ENCODE measurements around the gene CCL28.
"Not testable (repeated sequence)": the region's sequence is repeated elsewhere in the genome, so short reads cannot be mapped to it uniquely, and the experiment has no call there.

The CCL28 gene

DNA sequence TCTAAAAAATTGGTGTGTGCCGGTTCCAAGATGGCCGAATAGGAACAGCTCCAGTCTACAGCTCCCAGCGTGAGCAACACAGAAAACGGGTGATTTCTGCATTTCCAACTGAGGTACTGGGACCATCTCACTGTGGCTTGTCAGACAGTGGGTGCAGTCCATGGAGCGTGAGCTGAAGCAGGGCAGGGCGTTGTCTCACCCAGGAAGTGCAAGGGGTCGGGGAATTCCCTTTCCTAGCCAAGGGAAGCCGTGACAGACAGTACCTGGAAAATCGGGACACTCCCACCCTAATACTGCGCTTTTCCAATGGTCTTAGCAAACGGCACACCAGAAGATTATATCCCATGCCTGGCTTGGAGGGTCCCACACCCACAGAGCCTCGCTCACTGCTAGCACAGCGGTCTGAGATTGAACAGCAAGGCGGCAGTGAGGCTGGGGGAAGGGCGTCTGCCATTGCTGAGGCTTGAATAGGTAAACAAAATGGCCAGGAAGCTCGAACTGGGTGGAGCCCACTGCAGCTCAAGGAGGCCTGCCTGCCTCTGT lies 9.6 kb downstream of the CCL28 start:
- not testable (repeated sequence) for H3K4me3 ChIP-seq (ENCODE audit: low read length); H3K4me1 ChIP-seq (ENCODE audit: control insufficient read depth, insufficient read depth, low read length); H3K9ac ChIP-seq (ENCODE audit: low read depth, low read length); H3K4me2 ChIP-seq (ENCODE audit: low read length); H3K9me3 ChIP-seq (replicated peaks; ENCODE audit: low read length); H3K36me3 ChIP-seq (ENCODE audit: insufficient read depth, low read length)
- peaks cover 20% of the 10 kb centered on the region for H3K27me3 ChIP-seq (ENCODE audit: control insufficient read depth, insufficient read depth, low read length)

DNA sequence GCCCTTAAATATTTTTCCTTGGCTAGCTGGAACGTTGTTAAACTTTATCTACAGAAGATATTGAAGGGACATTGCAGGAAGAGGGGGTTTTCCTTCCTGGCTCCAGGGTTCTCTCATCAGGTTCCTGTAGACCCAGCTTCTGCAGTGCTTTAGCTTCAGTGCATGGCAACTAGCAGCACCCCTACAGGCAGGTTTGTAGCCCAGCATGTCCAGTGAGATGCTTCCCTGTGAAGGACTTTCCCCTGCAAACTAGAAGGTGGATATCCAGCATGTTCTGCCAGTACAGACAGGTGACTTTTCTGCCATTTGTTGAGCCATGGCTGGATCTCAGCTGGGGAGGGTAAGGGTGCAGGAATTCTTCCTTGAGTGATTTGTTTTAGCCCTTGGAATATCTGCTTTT lies 10.4 kb downstream of the CCL28 start:
- Histone ChIP-seq H3K27me3 (ENCODE audit: control insufficient read depth, insufficient read depth, low read length) (peaks cover 28% of the 10 kb centered on the region), H3K9ac (ENCODE audit: low read depth, low read length) (no peak overlapping the region), H3K4me2 (ENCODE audit: low read length) (no peak overlapping the region), H3K4me1 (ENCODE audit: control insufficient read depth, insufficient read depth, low read length) (peaks cover 3% of the 10 kb centered on the region), H3K4me3 (ENCODE audit: low read length) (no peak overlapping the region), H3K9me3 (replicated peaks; ENCODE audit: low read length) (no peaks in the 10 kb centered on the region), H3K36me3 (ENCODE audit: insufficient read depth, low read length) (no peaks in the 10 kb centered on the region)

DNA sequence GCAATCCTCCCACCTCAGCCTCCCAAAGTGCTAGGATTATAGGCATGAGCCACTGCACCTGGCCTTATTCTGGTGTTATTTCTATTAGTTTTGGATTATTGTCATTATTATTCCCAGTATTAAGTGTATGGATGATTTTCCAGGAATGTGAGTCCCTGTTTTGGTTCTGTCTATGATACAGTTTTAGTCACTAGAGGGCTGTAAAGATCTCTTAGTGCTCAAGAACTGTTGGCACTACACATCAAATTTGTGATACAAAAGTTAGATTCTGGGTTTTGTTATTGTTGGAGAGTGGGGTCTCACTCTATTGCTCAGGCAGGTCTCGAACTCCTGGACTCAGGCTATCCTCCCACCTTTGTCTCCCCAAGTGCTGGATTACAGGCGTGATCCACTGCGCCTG lies 12.1 kb downstream of the CCL28 start:
- no peak overlapping the region for H3K9ac ChIP-seq (ENCODE audit: low read depth, low read length)
- no peaks in the 10 kb centered on the region for H3K9me3 ChIP-seq (replicated peaks; ENCODE audit: low read length)
- H3K4me1 ChIP-seq (ENCODE audit: control insufficient read depth, insufficient read depth, low read length) = peaks cover 7% of the 10 kb centered on the region
- H3K4me3 ChIP-seq (ENCODE audit: low read length) = no peak overlapping the region
- H3K27me3 ChIP-seq (ENCODE audit: control insufficient read depth, insufficient read depth, low read length) = peaks cover 33% of the 10 kb centered on the region
- no peak overlapping the region for H3K4me2 ChIP-seq (ENCODE audit: low read length)
- no peaks in the 10 kb centered on the region for H3K36me3 ChIP-seq (ENCODE audit: insufficient read depth, low read length)

DNA sequence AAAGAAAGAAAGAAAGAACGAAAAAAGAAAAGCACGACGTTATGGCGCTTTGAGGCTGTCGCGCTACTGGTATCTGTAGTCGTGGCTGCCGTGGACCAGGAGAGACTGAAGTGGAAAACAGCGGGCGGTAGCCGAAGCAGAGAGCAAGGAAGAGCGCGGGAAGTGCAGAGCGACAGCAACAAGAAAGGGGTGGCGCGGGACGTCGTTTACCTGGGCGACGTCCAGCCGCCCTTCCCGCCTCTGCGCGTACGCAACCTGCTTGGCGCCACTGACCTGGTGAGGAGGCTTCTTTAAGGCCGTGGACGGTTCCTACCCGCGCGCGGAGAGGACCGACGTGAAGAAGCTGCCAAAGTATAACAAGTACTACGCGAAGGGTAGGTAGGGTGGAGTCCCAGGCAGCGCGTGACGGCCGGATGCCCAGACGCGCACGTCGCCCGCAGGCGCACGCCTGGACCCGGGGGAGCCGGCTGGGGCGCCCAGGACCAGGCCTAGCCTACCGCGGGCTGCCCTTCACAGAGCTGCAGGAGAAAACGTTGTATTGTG lies 15.4 kb downstream of the CCL28 start:
- Histone ChIP-seq H3K9ac (ENCODE audit: low read depth, low read length) (peak overlapping the region; percentile 56), H3K4me2 (ENCODE audit: low read length) (peak overlapping the region; percentile 83), H3K36me3 (ENCODE audit: insufficient read depth, low read length) (no peaks in the 10 kb centered on the region), H3K4me1 (ENCODE audit: control insufficient read depth, insufficient read depth, low read length) (peaks cover 7% of the 10 kb centered on the region), H3K4me3 (ENCODE audit: low read length) (peak overlapping the region; percentile 66), H3K27me3 (ENCODE audit: control insufficient read depth, insufficient read depth, low read length) (peaks cover 34% of the 10 kb centered on the region), H3K9me3 (replicated peaks; ENCODE audit: low read length) (no peaks in the 10 kb centered on the region)

DNA sequence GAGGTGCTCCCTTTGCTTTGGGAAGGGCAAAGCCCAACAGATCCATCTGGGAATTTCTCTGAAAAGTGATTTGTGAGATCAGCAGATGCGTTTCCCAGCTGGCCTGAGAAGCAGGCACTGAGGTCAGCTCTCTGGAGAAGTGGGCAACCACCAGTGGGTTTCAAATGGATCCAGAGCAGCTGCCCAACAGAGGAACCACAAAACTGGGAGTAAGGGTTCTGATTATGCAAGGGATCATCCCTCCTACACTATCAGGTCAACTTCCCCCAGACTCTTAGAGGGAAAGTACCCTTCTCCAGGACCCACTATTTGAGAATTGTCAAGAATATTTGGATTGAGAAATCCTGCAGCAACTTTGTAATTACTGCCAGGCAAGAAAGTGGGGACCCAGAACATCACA lies 21.7 kb downstream of the CCL28 start:
- Histone ChIP-seq H3K9ac (ENCODE audit: low read depth, low read length) (no peak overlapping the region), H3K36me3 (ENCODE audit: insufficient read depth, low read length) (no peaks in the 10 kb centered on the region), H3K9me3 (replicated peaks; ENCODE audit: low read length) (no peaks in the 10 kb centered on the region), H3K4me1 (ENCODE audit: control insufficient read depth, insufficient read depth, low read length) (no peaks in the 10 kb centered on the region), H3K27me3 (ENCODE audit: control insufficient read depth, insufficient read depth, low read length) (peaks cover 12% of the 10 kb centered on the region), H3K4me3 (ENCODE audit: low read length) (no peak overlapping the region), H3K4me2 (ENCODE audit: low read length) (no peak overlapping the region)

DNA sequence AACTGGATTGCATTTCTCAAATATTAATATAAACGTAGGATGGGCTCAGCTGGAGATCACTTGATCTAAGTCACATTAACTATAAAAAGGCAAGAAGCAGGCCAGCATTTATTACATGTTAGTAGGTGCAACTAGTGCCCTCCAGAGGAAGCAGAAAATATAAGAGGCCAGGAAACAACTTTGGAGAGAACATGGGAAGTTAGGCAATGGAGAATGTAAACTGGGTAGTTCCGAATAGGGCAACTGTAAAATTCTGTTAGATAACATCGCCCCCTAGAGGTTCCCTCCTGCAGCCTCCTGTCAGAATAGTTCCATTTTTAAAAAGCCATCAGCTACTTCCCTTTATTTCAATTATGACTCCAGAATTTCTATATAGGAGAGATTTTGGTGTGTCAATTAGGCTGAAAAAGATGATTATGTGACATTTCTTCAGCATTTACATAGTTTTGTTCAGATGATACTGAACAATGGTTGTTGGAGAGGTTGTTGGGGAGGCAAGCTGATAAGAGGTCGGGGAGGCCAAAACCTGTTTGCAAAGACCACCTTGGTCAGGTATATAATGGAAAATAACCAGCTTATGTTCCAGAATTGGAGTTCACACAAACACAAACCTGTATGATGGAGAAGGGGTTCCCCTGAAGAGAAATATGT lies 22.4 kb downstream of the CCL28 start:
- Histone ChIP-seq H3K27me3 (ENCODE audit: control insufficient read depth, insufficient read depth, low read length) (peaks cover 12% of the 10 kb centered on the region), H3K9me3 (replicated peaks; ENCODE audit: low read length) (no peaks in the 10 kb centered on the region), H3K4me1 (ENCODE audit: control insufficient read depth, insufficient read depth, low read length) (no peaks in the 10 kb centered on the region), H3K4me3 (ENCODE audit: low read length) (no peak overlapping the region), H3K36me3 (ENCODE audit: insufficient read depth, low read length) (no peaks in the 10 kb centered on the region), H3K9ac (ENCODE audit: low read depth, low read length) (no peak overlapping the region), H3K4me2 (ENCODE audit: low read length) (no peak overlapping the region)

DNA sequence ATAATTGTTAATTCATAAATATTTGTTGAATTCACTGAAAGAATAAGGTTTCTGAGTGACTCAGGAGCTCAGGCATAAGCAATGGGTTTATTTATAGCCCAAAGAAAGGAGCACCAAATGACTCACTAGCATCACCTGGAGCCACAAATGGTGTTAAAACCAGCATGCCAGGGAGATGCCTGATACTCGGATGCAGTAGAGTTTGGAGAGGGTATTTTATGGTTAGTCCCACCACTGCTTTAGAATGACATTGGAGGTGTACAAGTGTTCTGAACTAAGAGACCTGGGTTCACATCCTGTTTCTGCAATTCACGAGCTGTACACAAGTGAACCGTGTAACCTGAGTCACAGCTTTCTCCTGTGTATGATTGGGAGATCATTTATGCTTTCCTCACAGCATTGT lies 25.2 kb downstream of the CCL28 start:
- H3K9me3 ChIP-seq (replicated peaks; ENCODE audit: low read length) = no peaks in the 10 kb centered on the region

DNA sequence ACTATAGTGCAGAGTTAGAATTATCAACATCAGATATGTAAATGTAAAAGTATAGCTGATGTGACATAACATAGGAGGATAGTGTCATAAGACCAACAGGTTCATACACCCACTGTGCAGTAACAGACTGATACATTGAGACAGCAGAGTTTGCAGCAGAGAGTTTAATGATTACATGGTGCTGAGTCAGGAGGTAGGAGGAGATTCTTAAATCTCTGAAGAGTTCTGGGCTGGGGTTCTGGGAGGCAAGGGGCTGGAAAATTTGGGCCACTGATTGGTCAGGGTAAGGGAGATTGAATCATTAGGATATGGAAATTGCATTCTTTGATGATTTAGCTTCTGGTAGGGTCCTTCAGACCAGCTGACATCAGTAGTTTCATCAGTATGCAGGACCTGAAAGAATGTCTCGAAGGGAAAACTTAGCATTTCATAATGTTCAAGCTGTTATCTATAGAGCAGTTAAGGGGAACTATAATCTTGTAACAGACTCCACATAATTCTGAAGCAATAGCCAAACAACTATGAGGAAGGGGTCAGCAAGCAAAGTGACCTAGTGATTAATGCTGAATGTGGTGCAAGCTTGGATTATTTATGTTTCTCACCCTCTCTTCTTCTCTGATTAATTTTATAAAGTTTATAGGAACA lies 35.6 kb downstream of the CCL28 start:
- Histone ChIP-seq H3K4me3 (ENCODE audit: low read length) (no peak overlapping the region), H3K36me3 (ENCODE audit: insufficient read depth, low read length) (no peaks in the 10 kb centered on the region), H3K4me2 (ENCODE audit: low read length) (no peak overlapping the region), H3K27me3 (ENCODE audit: control insufficient read depth, insufficient read depth, low read length) (peaks cover under 1% of the 10 kb centered on the region), H3K4me1 (ENCODE audit: control insufficient read depth, insufficient read depth, low read length) (no peaks in the 10 kb centered on the region), H3K9ac (ENCODE audit: low read depth, low read length) (no peak overlapping the region), H3K9me3 (replicated peaks; ENCODE audit: low read length) (no peaks in the 10 kb centered on the region)

More for the DNA sequence above, 25.2 kb downstream of the CCL28 start:
- H3K36me3 ChIP-seq (ENCODE audit: insufficient read depth, low read length) = no peaks in the 10 kb centered on the region
- peaks cover 12% of the 10 kb centered on the region for H3K27me3 ChIP-seq (ENCODE audit: control insufficient read depth, insufficient read depth, low read length)
- no peak overlapping the region for H3K4me2 ChIP-seq (ENCODE audit: low read length)
- no peak overlapping the region for H3K4me3 ChIP-seq (ENCODE audit: low read length)
- no peaks in the 10 kb centered on the region for H3K4me1 ChIP-seq (ENCODE audit: control insufficient read depth, insufficient read depth, low read length)
- no peak overlapping the region for H3K9ac ChIP-seq (ENCODE audit: low read depth, low read length)

DNA sequence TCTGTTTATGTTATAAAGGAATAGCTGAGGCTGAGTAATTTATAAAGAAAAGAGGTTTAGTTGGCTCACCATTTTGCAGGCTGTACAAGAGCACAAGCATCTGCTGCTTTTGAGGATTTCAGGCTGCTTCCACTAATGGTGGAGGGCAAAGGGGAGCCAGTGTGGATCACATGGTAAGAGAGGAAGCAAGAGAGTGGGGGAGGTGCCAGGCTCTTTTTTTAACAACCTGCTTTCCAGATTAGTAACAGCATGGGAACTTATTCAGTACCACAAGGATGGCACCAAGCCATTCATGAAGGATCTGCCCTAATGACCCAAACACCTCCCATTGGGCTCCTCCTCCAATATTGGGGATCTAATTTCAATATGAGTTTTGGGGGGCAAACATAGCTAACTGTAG lies 40.4 kb downstream of the CCL28 start:
- H3K36me3 ChIP-seq (ENCODE audit: insufficient read depth, low read length) = no peaks in the 10 kb centered on the region
- no peak overlapping the region for H3K9ac ChIP-seq (ENCODE audit: low read depth, low read length)
- H3K4me3 ChIP-seq (ENCODE audit: low read length) = no peak overlapping the region
- H3K4me1 ChIP-seq (ENCODE audit: control insufficient read depth, insufficient read depth, low read length) = no peaks in the 10 kb centered on the region
- no peaks in the 10 kb centered on the region for H3K9me3 ChIP-seq (replicated peaks; ENCODE audit: low read length)
- H3K4me2 ChIP-seq (ENCODE audit: low read length) = no peak overlapping the region
- no peaks in the 10 kb centered on the region for H3K27me3 ChIP-seq (ENCODE audit: control insufficient read depth, insufficient read depth, low read length)

DNA sequence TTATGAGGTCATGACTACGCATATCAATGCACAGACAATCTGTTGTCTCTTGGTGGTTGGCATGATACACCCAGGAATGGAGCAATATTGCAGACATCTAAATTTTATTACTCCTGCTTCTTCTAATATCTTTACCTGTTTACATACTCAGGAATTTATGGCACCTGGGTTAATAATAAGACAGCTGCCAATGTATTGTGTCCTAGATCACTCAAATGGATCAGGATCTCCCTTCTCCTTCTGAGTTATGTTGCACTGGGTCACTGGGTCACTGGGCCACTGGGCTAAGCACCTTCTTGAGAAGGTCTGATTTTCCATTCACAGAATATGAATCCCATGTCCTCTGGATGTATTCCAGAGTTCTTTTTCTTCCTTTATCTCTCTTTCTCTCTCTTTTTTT lies 41.8 kb downstream of the CCL28 start:
- no peaks in the 10 kb centered on the region for H3K27me3 ChIP-seq (ENCODE audit: control insufficient read depth, insufficient read depth, low read length)
- H3K4me3 ChIP-seq (ENCODE audit: low read length) = no peak overlapping the region
- no peaks in the 10 kb centered on the region for H3K4me1 ChIP-seq (ENCODE audit: control insufficient read depth, insufficient read depth, low read length)
- no peak overlapping the region for H3K4me2 ChIP-seq (ENCODE audit: low read length)
- no peaks in the 10 kb centered on the region for H3K36me3 ChIP-seq (ENCODE audit: insufficient read depth, low read length)
- H3K9me3 ChIP-seq (replicated peaks; ENCODE audit: low read length) = no peaks in the 10 kb centered on the region
- no peak overlapping the region for H3K9ac ChIP-seq (ENCODE audit: low read depth, low read length)

DNA sequence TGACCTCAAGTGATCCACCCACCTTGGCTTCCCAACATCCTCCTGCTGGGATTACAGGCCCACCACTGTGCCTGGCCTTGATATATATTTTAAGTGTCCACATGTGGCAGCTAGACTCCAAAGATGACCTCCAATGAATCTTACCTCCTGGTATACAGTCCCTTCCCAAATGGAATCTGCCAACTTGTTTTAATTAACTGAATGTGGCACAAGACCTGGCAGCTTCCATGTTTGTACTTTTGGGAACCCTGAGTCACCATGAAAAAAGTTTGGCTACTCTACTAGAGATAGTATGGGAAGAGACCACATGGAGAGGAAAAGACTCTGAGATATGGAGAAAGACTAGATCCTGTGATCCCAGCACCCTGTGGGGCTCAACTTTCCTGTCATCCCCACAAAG lies 42.5 kb downstream of the CCL28 start:
- Histone ChIP-seq H3K4me1 (ENCODE audit: control insufficient read depth, insufficient read depth, low read length) (no peaks in the 10 kb centered on the region), H3K4me3 (ENCODE audit: low read length) (no peak overlapping the region), H3K9ac (ENCODE audit: low read depth, low read length) (no peak overlapping the region)

More for the DNA sequence above, 42.5 kb downstream of the CCL28 start:
- H3K36me3 ChIP-seq (ENCODE audit: insufficient read depth, low read length) = no peaks in the 10 kb centered on the region
- no peaks in the 10 kb centered on the region for H3K27me3 ChIP-seq (ENCODE audit: control insufficient read depth, insufficient read depth, low read length)
- no peak overlapping the region for H3K4me2 ChIP-seq (ENCODE audit: low read length)
- H3K9me3 ChIP-seq (replicated peaks; ENCODE audit: low read length) = no peaks in the 10 kb centered on the region

All from skeletal muscle satellite cell (primary cell).